ENCODE results near the gene ZSCAN32.

DNA sequence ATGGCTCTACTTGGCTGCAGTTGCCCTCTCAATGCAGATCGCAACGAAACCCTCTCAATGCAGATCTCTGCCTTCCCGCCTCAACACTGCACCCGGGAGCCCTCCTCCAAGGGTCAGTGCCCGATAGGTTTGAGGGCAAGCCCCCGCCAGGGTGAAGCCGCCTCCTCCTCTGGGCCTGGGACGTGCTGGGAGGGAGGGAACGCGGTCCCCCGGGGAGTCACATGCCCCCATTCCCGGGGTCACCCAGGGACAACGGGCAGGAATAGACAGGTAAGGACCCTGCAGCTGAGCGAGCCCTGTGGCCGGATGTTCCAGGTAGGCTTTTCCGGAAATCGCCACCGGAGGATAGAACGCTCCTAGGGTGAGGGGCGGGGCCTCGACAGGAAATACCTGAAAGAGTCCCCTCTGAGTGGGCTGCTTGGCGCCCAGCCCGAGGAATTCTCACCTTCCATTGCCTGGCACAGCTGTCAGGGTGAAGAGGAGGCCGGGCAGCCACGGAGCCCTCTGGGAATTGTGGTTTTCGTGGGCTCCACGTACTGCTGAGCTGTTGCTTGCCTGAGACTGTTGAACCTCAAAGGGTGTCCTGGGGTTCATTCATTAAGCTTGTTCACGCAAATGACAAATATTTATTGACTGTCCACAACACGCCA is 13.1 kb upstream of the ZSCAN32 start:
- TF ChIP-seq POLR2A (IDR thresholded peaks at IDR 0.05) (no peak), POLR2AphosphoS5 (IDR thresholded peaks at IDR 0.05) (no peak), EP300 (IDR thresholded peaks at IDR 0.05; ENCODE audit: low read depth) (no peak)
- TF ChIP-seq, protein P1, sequence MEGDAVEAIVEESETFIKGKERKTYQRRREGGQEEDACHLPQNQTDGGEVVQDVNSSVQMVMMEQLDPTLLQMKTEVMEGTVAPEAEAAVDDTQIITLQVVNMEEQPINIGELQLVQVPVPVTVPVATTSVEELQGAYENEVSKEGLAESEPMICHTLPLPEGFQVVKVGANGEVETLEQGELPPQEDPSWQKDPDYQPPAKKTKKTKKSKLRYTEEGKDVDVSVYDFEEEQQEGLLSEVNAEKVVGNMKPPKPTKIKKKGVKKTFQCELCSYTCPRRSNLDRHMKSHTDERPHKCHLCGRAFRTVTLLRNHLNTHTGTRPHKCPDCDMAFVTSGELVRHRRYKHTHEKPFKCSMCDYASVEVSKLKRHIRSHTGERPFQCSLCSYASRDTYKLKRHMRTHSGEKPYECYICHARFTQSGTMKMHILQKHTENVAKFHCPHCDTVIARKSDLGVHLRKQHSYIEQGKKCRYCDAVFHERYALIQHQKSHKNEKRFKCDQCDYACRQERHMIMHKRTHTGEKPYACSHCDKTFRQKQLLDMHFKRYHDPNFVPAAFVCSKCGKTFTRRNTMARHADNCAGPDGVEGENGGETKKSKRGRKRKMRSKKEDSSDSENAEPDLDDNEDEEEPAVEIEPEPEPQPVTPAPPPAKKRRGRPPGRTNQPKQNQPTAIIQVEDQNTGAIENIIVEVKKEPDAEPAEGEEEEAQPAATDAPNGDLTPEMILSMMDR (IDR thresholded peaks at IDR 0.05), result no peak
